Body of pancreas (tissue), 4 donors: ENCODE measurements around the gene KCNC3.

Experiments used
- POLR2A ChIP-seq, 3 donors: fragments of 450-650 bp; IDR thresholded peaks; one replicate each; pipeline ENCODE4 v1.6.1; 2016; ENCODE audit warnings: antibody characterized with exemption in 3 of 3, mild to moderate bottlenecking in 2 of 3
- TF ChIP-seq, protein P1 (sequence below), 7 experiments: fragments of 450-650 bp in 4 of 7; fragments of 200-600 bp in 3 of 7; sonication (generic) in 3 of 7; IDR thresholded peaks; one replicate each; pipeline ENCODE4 v1.5.1; 2016 to 2019; ENCODE audit warnings: antibody characterized with exemption in 7 of 7

DNA sequence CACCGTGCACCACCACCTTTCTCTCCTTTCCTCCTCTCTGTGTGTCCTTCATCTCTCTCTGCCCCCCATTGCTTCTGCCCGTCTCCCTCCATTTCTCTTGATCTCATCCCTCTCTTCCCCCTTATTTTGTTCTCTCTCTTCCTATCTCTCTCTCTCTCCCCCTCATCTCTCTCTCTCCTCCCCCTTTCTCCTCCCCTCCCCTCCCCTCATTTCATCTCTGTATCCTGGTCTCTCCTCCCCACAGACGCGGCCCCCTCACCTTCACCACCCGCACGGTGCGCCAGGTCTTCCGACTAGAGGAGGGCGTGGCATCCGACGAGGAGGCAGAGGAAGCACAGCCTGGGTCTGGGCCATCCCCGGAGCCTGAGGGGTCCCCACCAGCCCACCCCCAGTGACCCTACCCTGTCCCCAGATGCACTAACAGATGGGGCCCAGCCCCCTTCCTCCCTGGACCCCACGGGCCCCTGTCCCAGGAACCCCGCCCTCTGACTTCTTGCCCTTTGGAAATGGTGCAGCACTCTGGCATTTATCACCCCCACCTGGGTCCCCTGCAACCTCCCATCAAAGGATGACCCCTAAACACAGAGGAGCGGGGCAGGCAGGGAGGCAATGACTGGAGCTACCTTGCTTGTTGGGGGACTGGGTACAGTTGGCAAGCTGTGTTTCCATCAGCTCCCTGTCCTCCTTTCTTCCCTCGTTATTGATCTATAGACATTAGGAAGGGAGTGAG is 19.6 kb downstream of the KCNC3 start:
- TF ChIP-seq, protein P1, sequence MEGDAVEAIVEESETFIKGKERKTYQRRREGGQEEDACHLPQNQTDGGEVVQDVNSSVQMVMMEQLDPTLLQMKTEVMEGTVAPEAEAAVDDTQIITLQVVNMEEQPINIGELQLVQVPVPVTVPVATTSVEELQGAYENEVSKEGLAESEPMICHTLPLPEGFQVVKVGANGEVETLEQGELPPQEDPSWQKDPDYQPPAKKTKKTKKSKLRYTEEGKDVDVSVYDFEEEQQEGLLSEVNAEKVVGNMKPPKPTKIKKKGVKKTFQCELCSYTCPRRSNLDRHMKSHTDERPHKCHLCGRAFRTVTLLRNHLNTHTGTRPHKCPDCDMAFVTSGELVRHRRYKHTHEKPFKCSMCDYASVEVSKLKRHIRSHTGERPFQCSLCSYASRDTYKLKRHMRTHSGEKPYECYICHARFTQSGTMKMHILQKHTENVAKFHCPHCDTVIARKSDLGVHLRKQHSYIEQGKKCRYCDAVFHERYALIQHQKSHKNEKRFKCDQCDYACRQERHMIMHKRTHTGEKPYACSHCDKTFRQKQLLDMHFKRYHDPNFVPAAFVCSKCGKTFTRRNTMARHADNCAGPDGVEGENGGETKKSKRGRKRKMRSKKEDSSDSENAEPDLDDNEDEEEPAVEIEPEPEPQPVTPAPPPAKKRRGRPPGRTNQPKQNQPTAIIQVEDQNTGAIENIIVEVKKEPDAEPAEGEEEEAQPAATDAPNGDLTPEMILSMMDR (IDR thresholded peaks at IDR 0.05) = no peak
- TF ChIP-seq POLR2A (IDR thresholded peaks at IDR 0.05) = no peak
